ENCODE measurements around the gene RELCH.

RELCH gene

DNA sequence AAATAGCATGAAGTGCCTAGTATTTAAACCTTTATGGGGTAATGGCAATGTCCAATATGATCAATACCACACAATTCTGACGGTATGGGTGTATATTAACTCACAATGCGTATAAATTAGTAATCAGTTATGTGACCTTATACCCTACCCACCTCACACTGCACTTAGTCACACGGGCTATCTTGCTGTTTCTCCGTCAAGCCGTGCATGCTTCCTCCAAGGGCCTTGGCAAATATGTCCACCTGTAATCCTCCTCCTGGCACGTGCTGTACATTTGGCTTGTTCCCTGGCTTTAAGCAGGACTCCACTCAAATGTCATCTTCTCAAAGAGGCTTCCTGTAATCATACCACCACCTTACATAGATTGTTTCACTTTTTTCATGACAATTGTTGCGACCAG lies 150.3 kb downstream of the RELCH start:
- no peaks in the 10 kb centered on the region for H3K9me3 ChIP-seq (ENCODE audit: control insufficient read depth, low read length)
- no peak overlapping the region for H3K9ac ChIP-seq
- no peak overlapping the region for H3K4me3 ChIP-seq (ENCODE audit: low read depth, low read length)
- H3K79me2 ChIP-seq: no peaks in the 10 kb centered on the region
- no peak overlapping the region for H3K27ac ChIP-seq
- H2AFZ ChIP-seq: no peak overlapping the region
- H3K27me3 ChIP-seq (ENCODE audit: control insufficient read depth, insufficient read depth, low read length): no peaks in the 10 kb centered on the region
- H3K36me3 ChIP-seq (ENCODE audit: control insufficient read depth, insufficient read depth, low read length): no peaks in the 10 kb centered on the region
- TF ChIP-seq, protein P1, sequence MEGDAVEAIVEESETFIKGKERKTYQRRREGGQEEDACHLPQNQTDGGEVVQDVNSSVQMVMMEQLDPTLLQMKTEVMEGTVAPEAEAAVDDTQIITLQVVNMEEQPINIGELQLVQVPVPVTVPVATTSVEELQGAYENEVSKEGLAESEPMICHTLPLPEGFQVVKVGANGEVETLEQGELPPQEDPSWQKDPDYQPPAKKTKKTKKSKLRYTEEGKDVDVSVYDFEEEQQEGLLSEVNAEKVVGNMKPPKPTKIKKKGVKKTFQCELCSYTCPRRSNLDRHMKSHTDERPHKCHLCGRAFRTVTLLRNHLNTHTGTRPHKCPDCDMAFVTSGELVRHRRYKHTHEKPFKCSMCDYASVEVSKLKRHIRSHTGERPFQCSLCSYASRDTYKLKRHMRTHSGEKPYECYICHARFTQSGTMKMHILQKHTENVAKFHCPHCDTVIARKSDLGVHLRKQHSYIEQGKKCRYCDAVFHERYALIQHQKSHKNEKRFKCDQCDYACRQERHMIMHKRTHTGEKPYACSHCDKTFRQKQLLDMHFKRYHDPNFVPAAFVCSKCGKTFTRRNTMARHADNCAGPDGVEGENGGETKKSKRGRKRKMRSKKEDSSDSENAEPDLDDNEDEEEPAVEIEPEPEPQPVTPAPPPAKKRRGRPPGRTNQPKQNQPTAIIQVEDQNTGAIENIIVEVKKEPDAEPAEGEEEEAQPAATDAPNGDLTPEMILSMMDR (IDR thresholded peaks at IDR 0.05): no peak
- H3K4me2 ChIP-seq (ENCODE audit: low read length): no peak overlapping the region
- no peaks in the 10 kb centered on the region for H3K4me1 ChIP-seq

DNA sequence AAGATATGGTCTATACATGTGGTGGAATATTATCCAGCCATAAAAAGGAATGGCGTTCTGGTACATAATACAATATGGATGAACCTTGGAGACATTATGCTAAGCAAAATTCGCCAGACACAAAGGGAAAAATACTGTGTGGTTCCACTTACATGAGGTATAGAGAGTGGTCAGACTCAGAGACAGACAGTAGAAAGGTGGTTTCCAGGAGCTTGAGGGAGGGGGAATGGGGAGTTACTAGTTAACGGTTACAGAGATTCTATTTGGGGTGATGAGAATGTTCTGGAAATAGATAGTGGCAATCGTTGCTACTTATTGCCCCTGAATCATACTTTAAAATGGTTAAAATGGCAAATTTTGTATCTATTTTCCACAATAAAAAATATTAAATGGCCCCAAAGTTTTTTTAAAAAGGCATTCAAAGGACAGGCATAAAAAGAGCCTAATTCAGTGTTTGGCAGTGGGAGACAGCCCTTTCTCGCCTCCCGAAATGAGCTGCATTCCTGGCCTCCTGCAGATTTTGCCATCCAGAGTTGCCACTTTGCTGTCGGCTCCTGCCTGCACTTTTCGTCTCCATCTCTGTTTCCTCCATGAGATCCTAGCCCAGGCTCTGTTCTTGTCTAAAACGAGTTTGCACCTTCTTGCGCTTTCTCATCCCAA lies 151.5 kb downstream of the RELCH start:
- no peak overlapping the region for H3K9ac ChIP-seq
- no peaks in the 10 kb centered on the region for H3K79me2 ChIP-seq
- H3K27me3 ChIP-seq (ENCODE audit: control insufficient read depth, insufficient read depth, low read length): no peaks in the 10 kb centered on the region
- H3K4me3 ChIP-seq (ENCODE audit: low read depth, low read length): no peak overlapping the region
- H2AFZ ChIP-seq: no peak overlapping the region
- no peaks in the 10 kb centered on the region for H3K4me1 ChIP-seq
- H3K4me2 ChIP-seq (ENCODE audit: low read length): no peak overlapping the region
- H3K36me3 ChIP-seq (ENCODE audit: control insufficient read depth, insufficient read depth, low read length): no peaks in the 10 kb centered on the region
- TF ChIP-seq, protein P1 (IDR thresholded peaks at IDR 0.05): no peak
- H3K9me3 ChIP-seq (ENCODE audit: control insufficient read depth, low read length): no peaks in the 10 kb centered on the region
- no peak overlapping the region for H3K27ac ChIP-seq

- no peaks in the 10 kb centered on the region for H3K4me1 ChIP-seq
- H3K79me2 ChIP-seq: no peaks in the 10 kb centered on the region
- H3K27me3 ChIP-seq (ENCODE audit: control insufficient read depth, insufficient read depth, low read length): no peaks in the 10 kb centered on the region
- TF ChIP-seq, protein P1 (IDR thresholded peaks at IDR 0.05): no peak
- H3K27ac ChIP-seq: no peak overlapping the region
- no peaks in the 10 kb centered on the region for H3K9me3 ChIP-seq (ENCODE audit: control insufficient read depth, low read length)
- no peak overlapping the region for H3K9ac ChIP-seq
- no peaks in the 10 kb centered on the region for H3K36me3 ChIP-seq (ENCODE audit: control insufficient read depth, insufficient read depth, low read length)
- H2AFZ ChIP-seq: no peak overlapping the region
- no peak overlapping the region for H3K4me2 ChIP-seq (ENCODE audit: low read length)
- H3K4me3 ChIP-seq (ENCODE audit: low read depth, low read length): no peak overlapping the region
Observed at GRCh38 chr18:62339106-62339988, 152.3 kb downstream of the RELCH start.

DNA sequence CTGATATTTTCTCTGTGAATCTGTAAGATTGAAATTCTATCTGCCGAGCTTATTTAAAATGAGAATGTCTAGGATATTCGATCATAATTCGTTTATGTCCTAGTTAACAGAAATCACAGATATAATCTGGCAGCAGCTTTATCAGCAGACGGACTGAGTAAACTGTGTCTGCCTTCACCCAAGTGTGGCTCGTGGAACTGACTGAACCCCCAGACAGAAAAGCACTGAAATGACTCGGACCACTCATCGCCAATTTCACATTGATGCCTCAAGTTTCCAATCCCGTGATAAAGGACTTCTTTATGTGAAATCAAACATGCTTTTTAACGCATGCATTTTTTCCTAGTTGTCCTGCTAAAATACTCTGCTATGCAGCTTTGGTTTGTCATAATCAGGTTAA lies 153.9 kb downstream of the RELCH start:
- H3K9ac ChIP-seq: no peak overlapping the region
- no peaks in the 10 kb centered on the region for H3K9me3 ChIP-seq (ENCODE audit: control insufficient read depth, low read length)
- TF ChIP-seq, protein P1 (IDR thresholded peaks at IDR 0.05): no peak
- H3K27ac ChIP-seq: no peak overlapping the region
- H3K4me2 ChIP-seq (ENCODE audit: low read length): no peak overlapping the region
- H3K36me3 ChIP-seq (ENCODE audit: control insufficient read depth, insufficient read depth, low read length): no peaks in the 10 kb centered on the region
- H3K79me2 ChIP-seq: no peaks in the 10 kb centered on the region
- H2AFZ ChIP-seq: no peak overlapping the region
- no peaks in the 10 kb centered on the region for H3K27me3 ChIP-seq (ENCODE audit: control insufficient read depth, insufficient read depth, low read length)
- H3K4me3 ChIP-seq (ENCODE audit: low read depth, low read length): no peak overlapping the region
- H3K4me1 ChIP-seq: no peaks in the 10 kb centered on the region
